B cell (primary cell): ENCODE results near the gene ID3.

Experiments used
- EZH2 ChIP-seq: IDR thresholded peaks from 2 replicates; pipeline ENCODE4 v1.6.1; 2012; ENCODE audit warnings: borderline replicate concordance, low read depth, mild to moderate bottlenecking, moderate library complexity, low read length; ENCODE audit not compliant: insufficient read depth, poor library complexity, severe bottlenecking
- TF ChIP-seq, protein P1 (sequence below): fragments of 200-600 bp; IDR thresholded peaks from one replicate; pipeline ENCODE4 v1.8.0; 2022; ENCODE audit warnings: antibody characterized with exemption, mild to moderate bottlenecking

DNA sequence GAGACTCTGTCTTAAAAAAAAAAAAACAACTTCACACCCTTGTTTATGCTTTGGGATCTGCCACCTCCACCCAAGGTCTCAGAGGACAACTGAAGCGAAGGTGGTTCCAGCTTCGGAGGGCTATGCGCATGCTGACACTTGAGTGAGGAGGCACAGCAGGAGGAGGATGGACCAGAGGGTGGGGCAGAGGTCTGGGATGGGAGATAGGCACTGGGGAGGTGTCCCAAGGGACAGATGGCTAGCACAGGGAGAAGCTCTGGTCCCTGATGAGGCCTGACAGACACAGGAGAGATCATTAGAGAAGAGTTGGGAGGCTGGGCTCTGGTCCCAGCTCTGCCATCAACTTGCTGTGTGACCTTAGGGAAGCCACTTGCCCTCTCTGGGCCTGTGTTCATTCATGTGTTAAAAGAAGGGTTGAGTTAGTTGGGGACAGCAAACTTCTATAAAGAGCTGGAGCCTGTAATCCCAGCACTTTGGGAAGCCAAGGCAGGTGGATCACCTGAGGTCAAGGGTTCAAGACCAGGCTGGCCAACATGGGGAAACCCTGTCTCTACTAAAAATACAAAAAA is 45.1 kb downstream of the ID3 start:
- TF ChIP-seq, protein P1, sequence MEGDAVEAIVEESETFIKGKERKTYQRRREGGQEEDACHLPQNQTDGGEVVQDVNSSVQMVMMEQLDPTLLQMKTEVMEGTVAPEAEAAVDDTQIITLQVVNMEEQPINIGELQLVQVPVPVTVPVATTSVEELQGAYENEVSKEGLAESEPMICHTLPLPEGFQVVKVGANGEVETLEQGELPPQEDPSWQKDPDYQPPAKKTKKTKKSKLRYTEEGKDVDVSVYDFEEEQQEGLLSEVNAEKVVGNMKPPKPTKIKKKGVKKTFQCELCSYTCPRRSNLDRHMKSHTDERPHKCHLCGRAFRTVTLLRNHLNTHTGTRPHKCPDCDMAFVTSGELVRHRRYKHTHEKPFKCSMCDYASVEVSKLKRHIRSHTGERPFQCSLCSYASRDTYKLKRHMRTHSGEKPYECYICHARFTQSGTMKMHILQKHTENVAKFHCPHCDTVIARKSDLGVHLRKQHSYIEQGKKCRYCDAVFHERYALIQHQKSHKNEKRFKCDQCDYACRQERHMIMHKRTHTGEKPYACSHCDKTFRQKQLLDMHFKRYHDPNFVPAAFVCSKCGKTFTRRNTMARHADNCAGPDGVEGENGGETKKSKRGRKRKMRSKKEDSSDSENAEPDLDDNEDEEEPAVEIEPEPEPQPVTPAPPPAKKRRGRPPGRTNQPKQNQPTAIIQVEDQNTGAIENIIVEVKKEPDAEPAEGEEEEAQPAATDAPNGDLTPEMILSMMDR: no peak
- no peak for TF ChIP-seq EZH2
